ENCODE data around the gene CLCN6.

CLCN6 gene

GRCh38 chr1:11857164-11857851 is 51.3 kb downstream of the CLCN6 start:
- DNase-seq, result no peak

- no peak for DNase-seq
Measured at GRCh38 chr1:11858158-11858557, 52.2 kb downstream of the CLCN6 start.

- no peak for DNase-seq
Measured at GRCh38 chr1:11858613-11858967, 52.6 kb downstream of the CLCN6 start, which contains the start of gene NPPB. TSS of gene NPPB (minus strand) at chr1:11858945. CDS start at chr1:11858833, 112 bp downstream.

GRCh38 chr1:11858968-11859871 is 53.2 kb downstream of the CLCN6 start:
- DNase-seq, result no peak

GRCh38 chr1:11860083-11860482 is 54.1 kb downstream of the CLCN6 start:
- no peak for DNase-seq

GRCh38 chr1:11860587-11860986 is 54.6 kb downstream of the CLCN6 start:
- DNase-seq, result no peak

GRCh38 chr1:11862890-11863289 is 56.9 kb downstream of the CLCN6 start:
- no peak for DNase-seq

- no peak for DNase-seq
Measured at GRCh38 chr1:11868331-11868980, 62.5 kb downstream of the CLCN6 start.

GRCh38 chr1:11869104-11869503 is 63.1 kb downstream of the CLCN6 start:
- DNase-seq, result no peak

- no peak for DNase-seq
Measured at GRCh38 chr1:11869650-11870207, 63.7 kb downstream of the CLCN6 start.

GRCh38 chr1:11872545-11872944 is 66.6 kb downstream of the CLCN6 start:
- no peak for DNase-seq

GRCh38 chr1:11873395-11874257 is 67.6 kb downstream of the CLCN6 start:
- no peak for DNase-seq

- no peak for DNase-seq
Measured at GRCh38 chr1:11874258-11874562, 68.2 kb downstream of the CLCN6 start.

- DNase-seq, result no peak
Measured at GRCh38 chr1:11874624-11875023, 68.6 kb downstream of the CLCN6 start.

GRCh38 chr1:11875094-11875493 is 69.1 kb downstream of the CLCN6 start:
- DNase-seq, result no peak

GRCh38 chr1:11877074-11877473 is 71.1 kb downstream of the CLCN6 start:
- no peak for DNase-seq

GRCh38 chr1:11878081-11878890 is 72.3 kb downstream of the CLCN6 start:
- DNase-seq, result no peak

- no peak for DNase-seq
Measured at GRCh38 chr1:11878891-11879190, 72.8 kb downstream of the CLCN6 start.

GRCh38 chr1:11879311-11880180 is 73.6 kb downstream of the CLCN6 start:
- DNase-seq, result no peak

- DNase-seq, result no peak
Measured at GRCh38 chr1:11880181-11880575, 74.2 kb downstream of the CLCN6 start.

Measured in COR-L47 (cell line).